HG03159 (cell line): ENCODE data around the gene MAP2K5.

Experiments
- ATAC-seq: cut with Tn5 transposase; IDR thresholded peaks from one replicate; pipeline ENCODE4 v1.9.1; 2021; ENCODE audit warnings: mild to moderate bottlenecking, moderate library complexity; ENCODE audit not compliant: unreplicated experiment

MAP2K5 gene

GRCh38 chr15:67832897-67833709, 290.6 kb downstream of the MAP2K5 start:
- ATAC-seq = no peak

GRCh38 chr15:67833710-67834511, 291.4 kb downstream of the MAP2K5 start:
- ATAC-seq = no peak

DNA sequence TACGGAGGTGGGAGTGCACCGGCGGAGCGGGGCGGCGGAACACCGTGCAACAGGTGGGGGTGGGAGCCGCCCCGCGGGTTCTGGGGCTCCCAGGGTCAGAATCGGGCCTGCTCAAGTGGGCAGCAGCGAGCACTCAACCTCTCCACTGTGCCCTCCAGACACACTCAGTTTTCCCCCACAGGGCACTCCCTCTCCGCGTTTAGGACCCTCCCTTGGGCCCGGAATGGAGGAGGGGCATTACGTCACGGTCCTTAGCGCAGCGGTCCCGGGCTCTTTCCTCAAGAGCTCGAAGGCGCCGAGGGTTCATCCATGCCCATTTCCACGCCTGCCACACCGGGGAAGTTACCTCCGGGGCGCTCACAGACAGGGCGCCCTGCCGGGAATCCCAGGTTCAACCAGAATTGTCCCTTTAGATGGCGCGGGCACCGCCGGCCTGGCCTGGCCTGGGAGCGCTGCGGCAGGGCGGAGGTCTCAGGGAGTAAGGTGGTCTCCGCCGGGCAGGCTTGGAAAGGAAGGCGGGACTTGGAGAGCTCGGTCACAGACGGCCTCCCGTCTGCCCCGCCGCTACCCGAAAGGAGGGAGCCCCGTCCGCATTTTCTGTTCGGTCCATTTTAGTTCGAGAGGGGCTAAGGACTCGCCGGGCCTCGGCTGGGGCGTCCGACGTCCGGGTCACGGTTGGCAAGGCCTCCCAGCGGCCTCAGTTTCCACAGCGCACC, 292.2 kb downstream of the MAP2K5 start:
- no peak for ATAC-seq

DNA sequence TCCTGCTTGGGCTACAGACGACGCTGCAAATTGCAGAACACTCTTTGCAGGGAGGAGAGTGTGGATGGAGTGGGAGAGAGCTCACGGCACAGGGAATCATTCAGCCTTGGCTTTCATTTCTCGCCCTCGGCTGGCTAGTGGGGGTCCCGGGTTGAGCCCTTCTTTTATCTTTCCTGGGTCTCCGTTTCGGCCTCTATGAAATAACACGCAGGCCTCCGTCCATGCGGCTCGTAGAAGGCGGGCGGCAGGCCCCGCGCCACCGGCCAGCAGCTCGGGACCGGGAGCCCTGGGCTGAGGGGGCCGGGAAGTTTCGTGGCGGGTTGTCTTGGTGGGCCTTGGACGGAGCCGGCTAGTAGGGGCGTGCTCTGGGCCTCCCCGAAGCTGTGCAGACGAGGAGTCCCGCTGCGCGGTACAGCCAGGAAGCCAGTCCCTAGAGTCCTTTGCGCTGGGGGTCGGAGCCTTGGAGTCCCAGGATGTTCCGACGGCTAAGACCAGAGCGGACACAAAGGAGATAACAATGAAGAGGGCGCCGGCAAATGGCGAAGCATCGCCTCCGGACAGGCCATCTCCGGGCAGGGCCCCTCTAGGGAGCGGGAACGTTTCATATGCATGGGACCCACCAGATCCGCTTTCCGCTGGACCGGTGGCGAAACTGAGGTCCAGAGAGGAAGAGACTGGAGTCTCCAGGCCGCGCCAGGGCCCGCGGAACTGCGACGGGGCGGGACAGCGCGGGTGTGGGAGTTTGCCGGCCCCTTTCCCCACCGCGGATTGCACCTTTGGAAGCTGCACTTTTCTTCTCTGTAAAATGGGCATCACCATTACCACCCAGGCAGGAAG, 293.0 kb downstream of the MAP2K5 start:
- ATAC-seq = no peak

- no peak for ATAC-seq
Observed at GRCh38 chr15:67836134-67836455, 293.6 kb downstream of the MAP2K5 start.

DNA sequence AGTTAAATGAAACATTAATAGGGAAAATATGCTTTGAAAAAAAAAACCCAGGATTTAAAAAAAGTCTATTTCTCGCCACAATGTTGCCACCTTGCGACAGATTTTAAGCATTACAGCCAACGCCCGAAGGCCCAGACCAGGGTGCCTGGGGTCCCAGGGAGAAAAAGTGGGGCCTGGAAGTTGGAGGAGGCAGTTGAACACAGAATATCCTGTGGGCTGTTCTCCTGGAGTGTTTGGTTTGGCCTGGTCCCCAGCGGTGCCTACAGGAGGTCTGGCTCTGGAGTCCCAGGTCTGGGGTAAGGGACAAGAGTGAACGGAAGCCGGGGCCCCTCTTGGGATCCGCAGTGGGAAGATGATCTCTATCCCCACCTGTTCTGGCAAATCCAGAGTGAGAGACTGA, 294.0 kb downstream of the MAP2K5 start:
- ATAC-seq = no peak

DNA sequence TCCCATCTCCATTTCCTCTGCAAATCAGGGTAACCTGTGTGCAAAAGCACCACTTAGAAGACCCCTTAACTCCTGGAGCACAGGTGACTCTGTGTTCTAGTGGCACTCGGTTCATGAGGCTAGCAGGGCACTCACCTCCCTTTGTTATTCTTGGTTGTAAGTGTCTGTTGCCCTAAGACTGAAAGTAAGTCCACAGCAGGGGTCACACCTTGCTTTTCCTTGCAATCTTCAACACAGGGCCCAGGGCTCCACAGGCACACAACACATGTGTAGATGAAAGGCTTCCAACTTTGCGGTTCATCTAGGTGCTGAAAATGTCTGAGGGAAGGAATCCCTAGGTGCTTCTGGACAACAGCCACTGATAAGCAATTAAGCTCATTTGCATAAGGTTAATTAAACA, 294.5 kb downstream of the MAP2K5 start:
- no peak for ATAC-seq

DNA sequence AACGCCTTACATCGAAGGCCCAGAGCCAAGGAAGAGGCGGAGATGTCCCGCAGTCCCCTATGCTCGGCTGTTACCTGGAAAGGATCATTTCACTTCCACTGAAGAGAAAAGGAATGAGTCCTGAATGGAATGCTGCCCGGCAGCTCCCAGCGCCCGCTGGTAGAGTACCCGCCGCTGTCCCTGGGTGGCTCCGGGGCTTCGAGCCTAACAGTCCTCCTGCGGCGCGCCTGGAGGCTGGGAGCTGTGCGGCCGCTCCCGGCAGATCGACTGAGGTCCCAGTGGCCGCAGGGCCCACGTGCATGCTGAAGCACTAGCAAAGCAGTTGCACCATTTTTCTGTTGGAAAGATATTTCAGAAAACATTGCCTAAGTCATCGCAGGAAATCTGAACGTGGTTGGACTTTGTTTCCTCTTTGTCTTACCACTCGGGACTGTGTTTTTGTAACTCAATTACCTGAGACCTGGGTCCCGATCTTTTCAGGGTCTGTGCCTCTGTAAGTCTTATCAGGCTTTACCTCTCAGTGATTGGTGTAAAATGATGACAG, 296.4 kb downstream of the MAP2K5 start:
- ATAC-seq = no peak

- peak; percentile 13 for ATAC-seq
Observed at GRCh38 chr15:67839499-67839928, 297.0 kb downstream of the MAP2K5 start.

- peak; percentile 82 for ATAC-seq
Observed at GRCh38 chr15:67839929-67840748, 297.6 kb downstream of the MAP2K5 start, which contains the start of gene RNU6-1. TSS of gene RNU6-1 (minus strand) at chr15:67840045.

GRCh38 chr15:67840749-67841512, 298.4 kb downstream of the MAP2K5 start:
- no peak for ATAC-seq

- ATAC-seq = no peak
Observed at GRCh38 chr15:67841513-67841762, 298.9 kb downstream of the MAP2K5 start.

- ATAC-seq = no peak
Observed at GRCh38 chr15:67843092-67843501, 300.6 kb downstream of the MAP2K5 start.

DNA sequence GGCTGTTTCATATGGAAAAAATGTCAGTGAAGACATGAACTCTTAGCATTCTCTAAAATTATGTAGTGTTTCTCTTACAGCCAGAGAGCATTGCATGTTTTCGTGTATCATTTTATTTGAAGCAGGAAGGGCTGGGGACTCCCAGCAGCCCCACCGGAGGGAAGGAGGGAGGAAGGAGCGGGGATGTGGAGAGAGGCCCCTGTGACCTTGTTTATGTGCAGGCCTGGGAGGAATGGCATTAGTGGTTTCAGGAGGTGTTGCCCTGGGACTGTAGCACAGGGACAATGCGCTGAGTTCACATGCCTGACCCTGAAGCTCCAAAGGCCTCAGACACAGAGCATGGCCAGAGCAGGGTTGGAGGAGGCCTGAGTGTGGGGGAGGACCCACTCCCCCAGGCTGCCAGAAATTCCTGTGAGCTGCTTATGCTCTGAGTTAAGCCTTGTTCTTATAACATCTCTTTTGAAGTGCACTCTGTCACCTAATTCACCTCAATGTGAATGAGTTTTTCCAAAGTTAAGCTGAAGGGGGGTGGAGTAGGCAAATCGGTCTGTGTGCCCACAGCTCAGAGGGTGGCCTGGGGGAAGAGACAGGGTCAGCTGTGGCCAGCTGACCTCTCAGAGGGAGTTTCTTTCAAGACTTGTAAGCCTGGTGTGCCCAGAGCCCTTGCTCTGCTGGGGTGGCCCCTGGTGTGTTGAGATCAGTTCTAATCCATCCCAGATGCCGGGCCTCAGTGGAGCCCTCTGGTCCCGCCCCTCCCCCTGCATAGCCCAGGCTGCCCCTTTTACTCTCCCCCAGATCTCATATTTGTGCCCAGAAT, 301.3 kb downstream of the MAP2K5 start:
- ATAC-seq = no peak

- no peak for ATAC-seq
Observed at GRCh38 chr15:67845974-67846373, 303.5 kb downstream of the MAP2K5 start.

- ATAC-seq = no peak
Observed at GRCh38 chr15:67849538-67849937, 307.0 kb downstream of the MAP2K5 start.

GRCh38 chr15:67850336-67850735, 307.8 kb downstream of the MAP2K5 start:
- no peak for ATAC-seq

DNA sequence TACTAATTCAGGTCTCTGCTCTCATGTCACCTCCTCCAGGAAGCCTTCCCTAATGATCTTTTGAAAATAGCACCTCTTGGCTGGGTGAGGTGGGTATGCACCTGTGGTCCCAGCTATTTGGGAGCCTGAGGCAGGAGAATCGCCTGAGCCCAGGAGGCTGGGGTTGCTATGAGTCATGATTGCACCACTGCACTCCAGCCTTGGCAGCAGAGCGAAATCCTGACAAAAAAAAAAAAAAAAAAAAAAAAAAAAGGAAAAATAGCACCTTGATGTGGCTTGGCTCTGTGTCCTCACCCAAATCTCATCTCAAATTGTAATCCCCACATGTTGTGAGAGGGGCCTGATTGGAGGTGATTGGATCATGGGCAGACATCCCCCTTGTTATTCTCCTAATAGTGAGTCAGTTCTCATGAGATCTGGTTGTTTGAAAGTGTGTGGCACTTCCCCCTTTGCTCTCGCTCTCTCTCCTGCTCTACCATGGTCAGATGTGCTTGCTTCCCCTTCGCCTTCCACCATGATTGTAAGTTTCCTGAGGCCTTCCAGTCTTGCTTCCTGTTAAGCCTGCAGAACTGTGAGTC, 308.6 kb downstream of the MAP2K5 start:
- no peak for ATAC-seq
